HEK293T (cell line): ENCODE data around the gene HSD11B1.

Source experiments
- ARNT ChIP-seq: fragments of 450-650 bp; IDR thresholded peaks from 2 replicates; pipeline ENCODE4 v1.6.1; 2017; ENCODE audit warnings: mild to moderate bottlenecking
- BHLHE40 ChIP-seq: fragments of 450-650 bp; IDR thresholded peaks from 2 replicates; pipeline ENCODE4 v1.6.1; 2016; ENCODE audit warnings: mild to moderate bottlenecking, moderate library complexity, borderline replicate concordance
- ELF4 ChIP-seq: fragments of 450-650 bp; IDR thresholded peaks from 2 replicates; pipeline ENCODE4 v1.6.1; 2017; ENCODE audit warnings: antibody characterized with exemption
- FOXA1 ChIP-seq: fragments of 450-650 bp; IDR thresholded peaks from 2 replicates; pipeline ENCODE4 v1.6.1; 2016; ENCODE audit warnings: mild to moderate bottlenecking
- FOXM1 ChIP-seq: fragments of 450-650 bp; IDR thresholded peaks from 2 replicates; pipeline ENCODE4 v1.6.1; 2017; ENCODE audit warnings: mild to moderate bottlenecking, borderline replicate concordance
- NFRKB ChIP-seq: fragments of 450-650 bp; IDR thresholded peaks from 2 replicates; pipeline ENCODE4 v1.6.1; 2016; ENCODE audit warnings: mild to moderate bottlenecking, moderate library complexity
- PKNOX1 ChIP-seq: fragments of 450-650 bp; IDR thresholded peaks from 2 replicates; pipeline ENCODE4 v1.6.1; 2016
- SP1 ChIP-seq: fragments of 450-650 bp; IDR thresholded peaks from 2 replicates; pipeline ENCODE4 v1.6.1; 2017
- SUZ12 ChIP-seq: fragments of 450-650 bp; IDR thresholded peaks from 2 replicates; pipeline ENCODE4 v1.6.1; 2016; ENCODE audit warnings: mild to moderate bottlenecking
- TARDBP ChIP-seq: fragments of 450-650 bp; IDR thresholded peaks from 2 replicates; pipeline ENCODE4 v1.6.1; 2016

- no peak for TF ChIP-seq NFRKB
- no peak for TF ChIP-seq BHLHE40
- TF ChIP-seq ELF4 = no peak
- no peak for TF ChIP-seq TARDBP
- no peak for TF ChIP-seq FOXA1
- TF ChIP-seq SP1 = no peak
- TF ChIP-seq SUZ12 = no peak
- TF ChIP-seq FOXM1 = no peak
- TF ChIP-seq ARNT = no peak
- no peak for TF ChIP-seq PKNOX1
These were observed at the start of gene HSD11B1 for GRCh38 chr1:209704584-209704983.
